Parathyroid adenoma (tissue), 2 donors: ENCODE results near the gene ADGRL3.

Source experiments
- H2AFZ ChIP-seq: fragments of 300-600 bp; sonication (generic); one replicate; pipeline ENCODE4 v1.7.0; 2017; ENCODE audit warnings: antibody characterized with exemption, mild to moderate bottlenecking
- H3K27ac ChIP-seq: fragments of 300-600 bp; sonication (generic); one replicate; pipeline ENCODE4 v1.7.0; 2017
- H3K27me3 ChIP-seq: fragments of 300-600 bp; sonication (generic); one replicate; pipeline ENCODE4 v1.7.0; 2017; ENCODE audit warnings: low read length; ENCODE audit not compliant: control insufficient read depth, insufficient read depth
- H3K36me3 ChIP-seq: fragments of 300-600 bp; sonication (generic); one replicate; pipeline ENCODE4 v1.7.0; 2017; ENCODE audit warnings: low read length; ENCODE audit not compliant: control insufficient read depth, insufficient read depth
- H3K4me1 ChIP-seq: fragments of 300-600 bp; sonication (generic); one replicate; pipeline ENCODE4 v1.7.0; 2017; ENCODE audit warnings: control low read depth
- H3K4me2 ChIP-seq: fragments of 300-600 bp; sonication (generic); one replicate; pipeline ENCODE4 v1.7.0; 2017; ENCODE audit warnings: low read length
- H3K4me3 ChIP-seq: fragments of 300-600 bp; sonication (generic); one replicate; pipeline ENCODE4 v1.7.0; 2017; ENCODE audit warnings: low read depth, low read length
- H3K79me2 ChIP-seq: fragments of 300-600 bp; sonication (generic); one replicate; pipeline ENCODE4 v1.7.0; 2017; ENCODE audit warnings: control low read depth
- H3K9ac ChIP-seq: fragments of 300-600 bp; sonication (generic); one replicate; pipeline ENCODE4 v1.7.0; 2017; ENCODE audit warnings: mild to moderate bottlenecking
- H3K9me3 ChIP-seq: fragments of 300-600 bp; sonication (generic); one replicate; pipeline ENCODE4 v1.7.0; 2017; ENCODE audit warnings: low read length; ENCODE audit not compliant: control insufficient read depth
- TF ChIP-seq, protein P1 (sequence below): fragments of 300-600 bp; sonication (generic); IDR thresholded peaks from one replicate; pipeline ENCODE4 v1.7.0; 2017; ENCODE audit warnings: antibody characterized with exemption, mild to moderate bottlenecking
- donor health status: primary hyperparathyroidism.

ADGRL3 gene

DNA sequence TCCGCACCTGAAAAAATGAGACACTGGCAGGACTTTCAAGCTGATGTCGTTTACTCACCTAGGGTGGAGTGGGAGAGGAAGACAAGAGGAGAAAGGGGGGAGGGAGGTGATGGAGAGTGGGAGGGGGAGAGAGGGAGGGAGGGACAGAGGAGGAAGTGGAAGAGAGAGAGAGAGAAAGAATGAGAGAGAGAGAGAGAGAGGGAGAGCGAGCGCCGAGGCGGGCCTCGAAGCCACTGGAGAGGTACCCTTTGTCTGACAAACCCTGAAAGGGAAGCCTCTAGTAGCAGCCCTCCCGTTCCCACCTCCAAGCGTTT lies 296 bp upstream of the ADGRL3 start:
- Histone ChIP-seq H3K27me3 (no peaks in the 10 kb centered on the region), H3K79me2 (no peaks in the 10 kb centered on the region), H3K4me3 (peak overlapping the region; percentile 58), H2AFZ (no peak overlapping the region), H3K27ac (no peak overlapping the region), H3K9me3 (no peaks in the 10 kb centered on the region), H3K36me3 (no peaks in the 10 kb centered on the region), H3K9ac (no peak overlapping the region), H3K4me1 (no peaks in the 10 kb centered on the region), H3K4me2 (peak overlapping the region; percentile 79)
- TF ChIP-seq, protein P1, sequence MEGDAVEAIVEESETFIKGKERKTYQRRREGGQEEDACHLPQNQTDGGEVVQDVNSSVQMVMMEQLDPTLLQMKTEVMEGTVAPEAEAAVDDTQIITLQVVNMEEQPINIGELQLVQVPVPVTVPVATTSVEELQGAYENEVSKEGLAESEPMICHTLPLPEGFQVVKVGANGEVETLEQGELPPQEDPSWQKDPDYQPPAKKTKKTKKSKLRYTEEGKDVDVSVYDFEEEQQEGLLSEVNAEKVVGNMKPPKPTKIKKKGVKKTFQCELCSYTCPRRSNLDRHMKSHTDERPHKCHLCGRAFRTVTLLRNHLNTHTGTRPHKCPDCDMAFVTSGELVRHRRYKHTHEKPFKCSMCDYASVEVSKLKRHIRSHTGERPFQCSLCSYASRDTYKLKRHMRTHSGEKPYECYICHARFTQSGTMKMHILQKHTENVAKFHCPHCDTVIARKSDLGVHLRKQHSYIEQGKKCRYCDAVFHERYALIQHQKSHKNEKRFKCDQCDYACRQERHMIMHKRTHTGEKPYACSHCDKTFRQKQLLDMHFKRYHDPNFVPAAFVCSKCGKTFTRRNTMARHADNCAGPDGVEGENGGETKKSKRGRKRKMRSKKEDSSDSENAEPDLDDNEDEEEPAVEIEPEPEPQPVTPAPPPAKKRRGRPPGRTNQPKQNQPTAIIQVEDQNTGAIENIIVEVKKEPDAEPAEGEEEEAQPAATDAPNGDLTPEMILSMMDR, result no peak

DNA sequence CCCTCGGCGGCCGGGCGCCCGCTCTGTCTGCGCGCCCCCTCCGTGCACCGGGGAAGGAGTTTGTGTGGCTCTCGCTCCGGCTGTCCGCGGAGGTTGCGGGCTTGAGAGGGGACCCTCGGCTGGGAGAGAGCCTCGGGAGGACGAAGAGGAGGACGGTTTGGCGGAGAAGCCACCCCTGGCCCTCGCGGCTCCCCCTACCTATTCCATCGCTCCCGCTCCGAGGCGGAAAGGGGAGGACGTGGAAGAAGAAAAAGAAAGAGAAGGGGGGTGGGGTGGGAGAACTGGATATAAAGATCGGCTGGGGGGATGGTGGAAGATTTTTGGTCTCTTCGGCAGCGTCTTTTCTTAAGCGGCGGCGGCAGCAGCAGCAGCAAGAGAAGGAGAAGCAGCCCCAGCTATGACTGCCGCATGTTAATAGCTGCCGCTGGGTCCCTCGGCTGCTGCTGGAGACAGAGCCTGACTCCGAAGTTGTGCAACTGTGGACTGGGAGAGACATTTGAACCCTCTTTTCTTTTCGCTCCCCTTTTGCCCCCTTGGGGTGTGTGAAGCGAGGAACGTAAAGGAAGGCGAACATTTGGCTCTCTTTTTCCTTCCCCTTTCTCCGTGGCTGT lies 895 bp downstream of the ADGRL3 start:
- Histone ChIP-seq H3K4me1 (no peaks in the 10 kb centered on the region), H3K27me3 (no peaks in the 10 kb centered on the region), H3K27ac (no peak overlapping the region), H3K9me3 (no peaks in the 10 kb centered on the region), H3K36me3 (no peaks in the 10 kb centered on the region), H3K79me2 (no peaks in the 10 kb centered on the region), H3K4me2 (peak overlapping the region; percentile 79), H3K4me3 (peak overlapping the region; percentile 58), H2AFZ (no peak overlapping the region), H3K9ac (no peak overlapping the region)
- TF ChIP-seq, protein P1, result no peak

DNA sequence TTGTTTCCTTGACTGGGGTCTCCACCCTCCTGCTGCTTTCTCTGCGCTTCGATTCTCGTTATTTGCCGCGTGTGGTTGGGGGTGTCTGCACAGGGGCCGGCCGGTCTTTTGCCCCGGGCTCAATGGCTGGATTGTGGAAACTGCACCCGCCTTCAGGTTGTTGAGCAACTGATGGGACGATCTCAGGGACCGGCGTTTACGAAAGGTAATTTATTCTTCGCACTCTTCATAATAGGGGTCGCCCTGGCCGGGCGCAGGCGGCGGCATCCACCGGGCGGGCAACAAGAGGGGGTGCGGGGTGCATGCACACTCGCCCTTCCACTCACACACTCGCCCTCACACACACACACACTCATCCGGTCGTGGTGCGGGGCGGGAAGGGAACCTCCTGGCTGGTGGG lies 1.4 kb downstream of the ADGRL3 start:
- H3K4me3 ChIP-seq, result peak overlapping the region; percentile 58
- no peak overlapping the region for H3K9ac ChIP-seq
- H3K4me2 ChIP-seq, result peak overlapping the region; percentile 79
- H2AFZ ChIP-seq, result no peak overlapping the region
- no peaks in the 10 kb centered on the region for H3K9me3 ChIP-seq
- no peak overlapping the region for H3K27ac ChIP-seq
- no peaks in the 10 kb centered on the region for H3K79me2 ChIP-seq
- H3K4me1 ChIP-seq, result no peaks in the 10 kb centered on the region
- TF ChIP-seq, protein P1, result no peak
- no peaks in the 10 kb centered on the region for H3K27me3 ChIP-seq
- H3K36me3 ChIP-seq, result no peaks in the 10 kb centered on the region

DNA sequence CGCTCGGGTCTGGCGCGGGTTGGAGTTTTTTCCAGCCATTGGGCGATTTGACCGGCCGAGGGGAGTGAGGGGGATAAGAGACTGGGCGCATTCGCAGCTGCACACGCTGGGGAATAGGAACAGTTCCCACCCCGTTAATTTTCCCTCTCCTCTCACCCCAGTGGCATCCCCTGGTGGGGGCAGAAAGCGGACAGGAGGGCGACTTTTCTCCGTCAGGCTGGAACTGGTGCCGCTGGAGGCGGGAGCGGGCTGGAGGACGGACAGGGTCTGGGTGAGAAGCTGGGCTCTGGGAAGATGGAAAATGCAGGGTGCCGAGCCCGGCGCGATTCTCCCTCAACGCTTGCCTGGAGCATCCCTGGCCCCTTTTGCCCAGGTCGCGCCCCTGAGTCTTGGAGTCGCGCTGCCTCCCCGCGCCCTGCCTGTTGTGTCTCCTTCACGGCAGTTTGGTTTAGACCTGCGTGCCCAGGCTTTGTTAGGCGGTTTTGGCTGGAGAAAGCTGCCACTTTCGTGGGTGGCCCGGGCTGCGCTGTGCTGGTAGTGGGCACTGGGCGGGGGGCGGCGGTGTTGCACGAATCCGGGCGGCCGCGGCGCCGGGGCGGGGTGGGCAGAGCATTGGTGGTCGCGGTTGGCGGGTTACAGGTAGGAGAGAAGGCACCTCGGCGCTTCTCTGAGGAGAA lies 2.0 kb downstream of the ADGRL3 start:
- H3K4me1 ChIP-seq, result no peaks in the 10 kb centered on the region
- no peak overlapping the region for H3K27ac ChIP-seq
- no peaks in the 10 kb centered on the region for H3K27me3 ChIP-seq
- H3K4me3 ChIP-seq, result peak overlapping the region; percentile 58
- H3K9ac ChIP-seq, result no peak overlapping the region
- no peak overlapping the region for H2AFZ ChIP-seq
- H3K9me3 ChIP-seq, result no peaks in the 10 kb centered on the region
- no peaks in the 10 kb centered on the region for H3K36me3 ChIP-seq
- H3K79me2 ChIP-seq, result no peaks in the 10 kb centered on the region
- TF ChIP-seq, protein P1, result no peak
- peak overlapping the region; percentile 79 for H3K4me2 ChIP-seq
